ENCODE measurements around the gene ACACA.
A peak's percentile ranks its signal among the peaks of the same experiment; 100 is the strongest.

Gene ACACA

GRCh38 chr17:37110746-37111145 is 295.9 kb downstream of the ACACA start (continued):
- TF ChIP-seq PATZ1 (CRISPR knock-in tag; IDR thresholded peaks at IDR 0.05; ENCODE audit: borderline replicate concordance) (no peak), CSDC2 (CRISPR knock-in tag; IDR thresholded peaks at IDR 0.05) (no peak), ZFP3 (CRISPR knock-in tag; IDR thresholded peaks at IDR 0.05) (no peak)

- ATAC-seq: no peak
- no peak for TF ChIP-seq PPARA (CRISPR knock-in tag; IDR thresholded peaks at IDR 0.05; ENCODE audit: borderline replicate concordance)
- TF ChIP-seq RARB (CRISPR knock-in tag; IDR thresholded peaks at IDR 0.05): no peak
- 0 out of 2 replicates have a peak, but pooled peaks have one; percentile 18 for TF ChIP-seq TCF4 (CRISPR knock-in tag; IDR thresholded peaks at IDR 0.05; ENCODE audit: borderline replicate concordance)
- no peak for TF ChIP-seq ISL1 (CRISPR knock-in tag; IDR thresholded peaks at IDR 0.05)
- no peak for TF ChIP-seq ZNF8 (CRISPR knock-in tag; IDR thresholded peaks at IDR 0.05)
These were observed 296.6 kb downstream of the ACACA start for GRCh38 chr17:37109731-37110710.

DNA sequence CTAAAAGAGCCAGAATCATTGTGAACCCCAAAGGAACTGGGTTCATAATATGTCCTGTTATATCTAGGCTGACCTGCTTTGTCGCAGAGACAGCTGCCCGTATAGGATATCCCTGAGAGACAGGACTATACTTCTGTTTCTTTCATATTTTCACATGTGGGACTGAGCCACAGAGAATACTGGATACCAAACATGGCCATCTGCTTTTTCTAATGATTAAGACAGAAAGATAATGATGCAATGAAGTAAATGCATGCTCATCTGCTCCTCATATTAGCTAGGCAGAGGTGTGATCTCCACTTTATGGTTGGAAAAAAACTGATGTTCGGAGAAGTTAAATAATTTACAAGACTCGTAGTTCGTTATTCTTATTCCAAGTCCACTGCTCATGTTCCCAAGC is 297.5 kb downstream of the ACACA start:
- TF ChIP-seq, protein P1, sequence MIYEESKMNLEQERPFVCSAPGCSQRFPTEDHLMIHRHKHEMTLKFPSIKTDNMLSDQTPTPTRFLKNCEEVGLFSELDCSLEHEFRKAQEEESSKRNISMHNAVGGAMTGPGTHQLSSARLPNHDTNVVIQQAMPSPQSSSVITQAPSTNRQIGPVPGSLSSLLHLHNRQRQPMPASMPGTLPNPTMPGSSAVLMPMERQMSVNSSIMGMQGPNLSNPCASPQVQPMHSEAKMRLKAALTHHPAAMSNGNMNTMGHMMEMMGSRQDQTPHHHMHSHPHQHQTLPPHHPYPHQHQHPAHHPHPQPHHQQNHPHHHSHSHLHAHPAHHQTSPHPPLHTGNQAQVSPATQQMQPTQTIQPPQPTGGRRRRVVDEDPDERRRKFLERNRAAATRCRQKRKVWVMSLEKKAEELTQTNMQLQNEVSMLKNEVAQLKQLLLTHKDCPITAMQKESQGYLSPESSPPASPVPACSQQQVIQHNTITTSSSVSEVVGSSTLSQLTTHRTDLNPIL (CRISPR knock-in tag; IDR thresholded peaks at IDR 0.05; ENCODE audit: low read depth): no peak
- peak; percentile 30; the same call in 1 of the 2 replicates for TF ChIP-seq TCF4 (CRISPR knock-in tag; IDR thresholded peaks at IDR 0.05; ENCODE audit: borderline replicate concordance)

GRCh38 chr17:37107406-37108083 is 299.1 kb downstream of the ACACA start:
- peak; percentile 84 for ATAC-seq
- TF ChIP-seq POU6F1 (CRISPR knock-in tag; IDR thresholded peaks at IDR 0.05; ENCODE audit: borderline replicate concordance, low read depth) (no peak), ISL1 (CRISPR knock-in tag; IDR thresholded peaks at IDR 0.05) (no peak), ESRRG (CRISPR knock-in tag; IDR thresholded peaks at IDR 0.05) (no peak), GLIS3 (CRISPR knock-in tag; IDR thresholded peaks at IDR 0.05) (no peak), ZC3H10 (CRISPR knock-in tag; IDR thresholded peaks at IDR 0.05) (no peak), TCF4 (CRISPR knock-in tag; IDR thresholded peaks at IDR 0.05; ENCODE audit: borderline replicate concordance) (no peak), SNAI2 (CRISPR knock-in tag; IDR thresholded peaks at IDR 0.05) (no peak), OSR1 (CRISPR knock-in tag; IDR thresholded peaks at IDR 0.05) (no peak), ZFP30 (CRISPR knock-in tag; IDR thresholded peaks at IDR 0.05) (no peak), ZFP3 (CRISPR knock-in tag; IDR thresholded peaks at IDR 0.05) (no peak), TOX (CRISPR knock-in tag; IDR thresholded peaks at IDR 0.05; ENCODE audit: borderline replicate concordance) (no peak)
- TF ChIP-seq, protein P1 (CRISPR knock-in tag; IDR thresholded peaks at IDR 0.05; ENCODE audit: low read depth): no peak
- TF ChIP-seq, protein P2, sequence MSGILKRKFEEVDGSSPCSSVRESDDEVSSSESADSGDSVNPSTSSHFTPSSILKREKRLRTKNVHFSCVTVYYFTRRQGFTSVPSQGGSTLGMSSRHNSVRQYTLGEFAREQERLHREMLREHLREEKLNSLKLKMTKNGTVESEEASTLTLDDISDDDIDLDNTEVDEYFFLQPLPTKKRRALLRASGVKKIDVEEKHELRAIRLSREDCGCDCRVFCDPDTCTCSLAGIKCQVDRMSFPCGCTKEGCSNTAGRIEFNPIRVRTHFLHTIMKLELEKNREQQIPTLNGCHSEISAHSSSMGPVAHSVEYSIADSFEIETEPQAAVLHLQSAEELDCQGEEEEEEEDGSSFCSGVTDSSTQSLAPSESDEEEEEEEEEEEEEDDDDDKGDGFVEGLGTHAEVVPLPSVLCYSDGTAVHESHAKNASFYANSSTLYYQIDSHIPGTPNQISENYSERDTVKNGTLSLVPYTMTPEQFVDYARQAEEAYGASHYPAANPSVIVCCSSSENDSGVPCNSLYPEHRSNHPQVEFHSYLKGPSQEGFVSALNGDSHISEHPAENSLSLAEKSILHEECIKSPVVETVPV (CRISPR knock-in tag; IDR thresholded peaks at IDR 0.05): no peak

More for the DNA sequence above, 297.5 kb downstream of the ACACA start:
- no peak for ATAC-seq
